Esophagus muscularis mucosa (tissue), 4 donors: ENCODE measurements around the gene GRHL1.

ENCODE experiments used
- EP300 ChIP-seq: sonication (generic); formaldehyde crosslinking; IDR thresholded peaks from one replicate; pipeline ENCODE4 v1.6.1; 2017; ENCODE audit warnings: antibody characterized with exemption
- POLR2A ChIP-seq: fragments of 450-650 bp; IDR thresholded peaks from one replicate; pipeline ENCODE4 v1.6.1; 2017; ENCODE audit warnings: antibody characterized with exemption, moderate library complexity, mild to moderate bottlenecking, low read depth
- TF ChIP-seq, protein P1 (sequence below), 3 experiments: fragments of 200-600 bp in 2 of 3; fragments of 450-650 bp in 1 of 3; sonication (generic) in 2 of 3; IDR thresholded peaks; one replicate each; pipeline ENCODE4 v1.5.1; 2017 to 2019; ENCODE audit warnings: antibody characterized with exemption in 3 of 3, mild to moderate bottlenecking in 2 of 3, moderate library complexity in 1 of 3

DNA sequence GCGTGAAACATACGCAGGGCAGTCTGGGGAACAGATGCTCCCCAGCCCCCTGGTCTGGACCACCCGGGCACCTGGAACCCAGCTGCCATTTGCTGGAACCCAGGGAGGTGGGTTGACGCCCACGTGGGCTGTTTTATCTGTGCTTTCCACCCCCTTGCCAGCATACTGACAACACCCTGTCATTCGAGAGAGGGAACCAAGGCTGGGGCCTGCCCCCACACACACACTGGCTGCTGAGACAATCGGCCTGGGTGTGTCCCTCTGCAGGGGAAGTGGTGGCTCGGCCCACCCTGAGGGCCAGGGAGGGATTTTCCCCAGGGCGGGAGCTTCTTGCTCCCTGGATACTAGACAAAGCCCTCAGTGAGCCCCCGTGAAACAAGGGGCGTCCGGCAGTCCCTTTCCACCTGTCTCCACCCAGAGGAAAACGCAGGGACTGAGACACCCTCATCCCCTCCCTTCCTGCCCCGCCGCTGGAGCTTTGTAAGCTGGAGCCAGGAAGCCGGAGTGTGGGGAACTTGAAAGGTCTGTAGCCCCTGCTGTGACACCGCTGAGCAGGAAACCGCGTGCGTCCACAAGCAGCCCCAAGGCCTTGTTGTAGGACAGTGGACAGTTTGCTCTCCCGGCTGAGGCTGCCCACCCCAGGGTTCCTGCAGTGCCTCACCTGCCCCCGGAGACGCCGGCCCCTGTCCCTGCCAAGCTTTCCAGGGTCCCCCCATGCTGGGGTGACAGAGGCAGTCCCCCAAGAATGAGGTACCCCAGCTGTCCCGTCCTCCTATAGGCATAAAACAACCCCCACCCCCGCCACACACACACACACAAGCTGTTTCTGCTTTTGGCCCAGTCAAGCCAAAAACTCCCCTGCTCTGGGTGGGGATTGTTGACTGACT lies 77.7 kb downstream of the GRHL1 start:
- TF ChIP-seq, protein P1, sequence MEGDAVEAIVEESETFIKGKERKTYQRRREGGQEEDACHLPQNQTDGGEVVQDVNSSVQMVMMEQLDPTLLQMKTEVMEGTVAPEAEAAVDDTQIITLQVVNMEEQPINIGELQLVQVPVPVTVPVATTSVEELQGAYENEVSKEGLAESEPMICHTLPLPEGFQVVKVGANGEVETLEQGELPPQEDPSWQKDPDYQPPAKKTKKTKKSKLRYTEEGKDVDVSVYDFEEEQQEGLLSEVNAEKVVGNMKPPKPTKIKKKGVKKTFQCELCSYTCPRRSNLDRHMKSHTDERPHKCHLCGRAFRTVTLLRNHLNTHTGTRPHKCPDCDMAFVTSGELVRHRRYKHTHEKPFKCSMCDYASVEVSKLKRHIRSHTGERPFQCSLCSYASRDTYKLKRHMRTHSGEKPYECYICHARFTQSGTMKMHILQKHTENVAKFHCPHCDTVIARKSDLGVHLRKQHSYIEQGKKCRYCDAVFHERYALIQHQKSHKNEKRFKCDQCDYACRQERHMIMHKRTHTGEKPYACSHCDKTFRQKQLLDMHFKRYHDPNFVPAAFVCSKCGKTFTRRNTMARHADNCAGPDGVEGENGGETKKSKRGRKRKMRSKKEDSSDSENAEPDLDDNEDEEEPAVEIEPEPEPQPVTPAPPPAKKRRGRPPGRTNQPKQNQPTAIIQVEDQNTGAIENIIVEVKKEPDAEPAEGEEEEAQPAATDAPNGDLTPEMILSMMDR (IDR thresholded peaks at IDR 0.05), result no peak
- no peak for TF ChIP-seq EP300
- no peak for TF ChIP-seq POLR2A
